Muscle layer of colon (tissue), 2 donors: ENCODE data around the gene ZMIZ1.

Source experiments
- H3K27ac ChIP-seq: one replicate; pipeline ENCODE4 v1.7.0; 2013; ENCODE audit warnings: low read depth, mild to moderate bottlenecking, low read length, moderate library complexity
- H3K27me3 ChIP-seq, 2 donors: one replicate each; pipeline ENCODE4 v1.7.0; 2013; ENCODE audit warnings: low read length in 2 of 2, mild to moderate bottlenecking in 2 of 2; ENCODE audit not compliant: insufficient read depth in 2 of 2, control insufficient read depth in 1 of 2
- H3K36me3 ChIP-seq: one replicate; pipeline ENCODE4 v1.7.0; 2013; ENCODE audit warnings: mild to moderate bottlenecking, low read length; ENCODE audit not compliant: insufficient read depth
- H3K4me1 ChIP-seq: one replicate; pipeline ENCODE4 v1.7.0; 2013; ENCODE audit warnings: mild to moderate bottlenecking, low read length; ENCODE audit not compliant: insufficient read depth
- H3K4me3 ChIP-seq, 2 donors: one replicate each; pipeline ENCODE4 v1.7.0; 2013; ENCODE audit warnings: low read length in 2 of 2, low read depth in 1 of 2, mild to moderate bottlenecking in 1 of 2, moderate library complexity in 1 of 2
- H3K9ac ChIP-seq: one replicate; pipeline ENCODE4 v1.7.0; 2013; ENCODE audit warnings: low read length
- H3K9me3 ChIP-seq: one replicate; pipeline ENCODE4 v1.7.0; 2013; ENCODE audit warnings: mild to moderate bottlenecking, low read length
- donor health status: abdominal sarcoma.
- donor health status: Adenocarcinoma of cecum.

Gene ZMIZ1

GRCh38 chr10:79142522-79143309, 74.0 kb downstream of the ZMIZ1 start:
- Histone ChIP-seq H3K4me3 (no peak overlapping the region), H3K27ac (no peak overlapping the region), H3K27me3 (no peaks in the 10 kb centered on the region), H3K9me3 (no peaks in the 10 kb centered on the region), H3K9ac (no peak overlapping the region), H3K4me1 (peaks cover 98% of the 10 kb centered on the region), H3K36me3 (peaks cover 36% of the 10 kb centered on the region)

GRCh38 chr10:79143879-79144278, 75.1 kb downstream of the ZMIZ1 start:
- Histone ChIP-seq H3K36me3 (peaks cover 36% of the 10 kb centered on the region), H3K4me1 (peaks cover 98% of the 10 kb centered on the region), H3K27me3 (no peaks in the 10 kb centered on the region), H3K9me3 (no peaks in the 10 kb centered on the region), H3K4me3 (no peak overlapping the region), H3K9ac (no peak overlapping the region), H3K27ac (no peak overlapping the region)

GRCh38 chr10:79144351-79145173, 75.8 kb downstream of the ZMIZ1 start:
- H3K9ac ChIP-seq, result no peak overlapping the region
- no peak overlapping the region for H3K27ac ChIP-seq
- H3K27me3 ChIP-seq, result no peaks in the 10 kb centered on the region
- no peak overlapping the region for H3K4me3 ChIP-seq
- H3K36me3 ChIP-seq, result peaks cover 36% of the 10 kb centered on the region
- H3K4me1 ChIP-seq, result peaks cover 98% of the 10 kb centered on the region
- H3K9me3 ChIP-seq, result no peaks in the 10 kb centered on the region

GRCh38 chr10:79145174-79145483, 76.4 kb downstream of the ZMIZ1 start:
- H3K9ac ChIP-seq, result no peak overlapping the region
- no peak overlapping the region for H3K4me3 ChIP-seq
- H3K9me3 ChIP-seq, result no peaks in the 10 kb centered on the region
- H3K27me3 ChIP-seq, result no peaks in the 10 kb centered on the region
- no peak overlapping the region for H3K27ac ChIP-seq
- H3K4me1 ChIP-seq, result peaks cover 98% of the 10 kb centered on the region
- H3K36me3 ChIP-seq, result peaks cover 30% of the 10 kb centered on the region

GRCh38 chr10:79145517-79146470, 77.0 kb downstream of the ZMIZ1 start:
- no peaks in the 10 kb centered on the region for H3K27me3 ChIP-seq
- peaks cover 98% of the 10 kb centered on the region for H3K4me1 ChIP-seq
- peak overlapping the region; percentile 71 for H3K27ac ChIP-seq
- no peaks in the 10 kb centered on the region for H3K9me3 ChIP-seq
- H3K4me3 ChIP-seq, result no peak overlapping the region
- H3K36me3 ChIP-seq, result peaks cover 24% of the 10 kb centered on the region
- H3K9ac ChIP-seq, result peak overlapping the region; percentile 40

GRCh38 chr10:79146611-79147130, 77.9 kb downstream of the ZMIZ1 start:
- H3K4me3 ChIP-seq, result no peak overlapping the region
- H3K27ac ChIP-seq, result peak overlapping the region; percentile 71
- H3K9ac ChIP-seq, result peak overlapping the region; percentile 39

GRCh38 chr10:79147306-79147705, 78.5 kb downstream of the ZMIZ1 start:
- Histone ChIP-seq H3K9ac (peak overlapping the region; percentile 39), H3K36me3 (peaks cover 17% of the 10 kb centered on the region), H3K4me3 (no peak overlapping the region), H3K27ac (peak overlapping the region; percentile 71), H3K9me3 (no peaks in the 10 kb centered on the region), H3K27me3 (no peaks in the 10 kb centered on the region), H3K4me1 (peaks cover 98% of the 10 kb centered on the region)

More at GRCh38 chr10:79146611-79147130, 77.9 kb downstream of the ZMIZ1 start:
- peaks cover 17% of the 10 kb centered on the region for H3K36me3 ChIP-seq
- peaks cover 98% of the 10 kb centered on the region for H3K4me1 ChIP-seq
- H3K27me3 ChIP-seq, result no peaks in the 10 kb centered on the region
- H3K9me3 ChIP-seq, result no peaks in the 10 kb centered on the region

- Histone ChIP-seq H3K36me3 (peaks cover 12% of the 10 kb centered on the region), H3K9ac (no peak overlapping the region), H3K4me1 (peaks cover 98% of the 10 kb centered on the region)
These were observed 79.2 kb downstream of the ZMIZ1 start for GRCh38 chr10:79147796-79148451.

GRCh38 chr10:79148452-79149344, 79.9 kb downstream of the ZMIZ1 start:
- peaks cover 98% of the 10 kb centered on the region for H3K4me1 ChIP-seq
- no peaks in the 10 kb centered on the region for H3K9me3 ChIP-seq
- peaks cover 15% of the 10 kb centered on the region for H3K36me3 ChIP-seq
- H3K27me3 ChIP-seq, result no peaks in the 10 kb centered on the region
- H3K9ac ChIP-seq, result peak overlapping the region; percentile 37
- H3K4me3 ChIP-seq, result no peak overlapping the region
- peak overlapping the region; percentile 64 for H3K27ac ChIP-seq

More at GRCh38 chr10:79147796-79148451, 79.2 kb downstream of the ZMIZ1 start:
- no peaks in the 10 kb centered on the region for H3K27me3 ChIP-seq
- H3K4me3 ChIP-seq, result no peak overlapping the region
- H3K27ac ChIP-seq, result peak overlapping the region; percentile 64
- no peaks in the 10 kb centered on the region for H3K9me3 ChIP-seq

- Histone ChIP-seq H3K9ac (peak overlapping the region; percentile 37), H3K27ac (peak overlapping the region; percentile 64), H3K27me3 (no peaks in the 10 kb centered on the region), H3K4me1 (peaks cover 99% of the 10 kb centered on the region), H3K4me3 (no peak overlapping the region), H3K9me3 (no peaks in the 10 kb centered on the region), H3K36me3 (peaks cover 15% of the 10 kb centered on the region)
These were observed 80.5 kb downstream of the ZMIZ1 start for GRCh38 chr10:79149345-79149661.
